Activated gamma-delta T cell treated with Interleukin-2 at 50 U/mL for 16 hours (primary cell): ENCODE results near the gene ASTN2.

Source experiments
- DNase-seq: peaks from one replicate; pipeline ENCODE4 v3.0.0-alpha.2; 2020

Gene ASTN2

DNA sequence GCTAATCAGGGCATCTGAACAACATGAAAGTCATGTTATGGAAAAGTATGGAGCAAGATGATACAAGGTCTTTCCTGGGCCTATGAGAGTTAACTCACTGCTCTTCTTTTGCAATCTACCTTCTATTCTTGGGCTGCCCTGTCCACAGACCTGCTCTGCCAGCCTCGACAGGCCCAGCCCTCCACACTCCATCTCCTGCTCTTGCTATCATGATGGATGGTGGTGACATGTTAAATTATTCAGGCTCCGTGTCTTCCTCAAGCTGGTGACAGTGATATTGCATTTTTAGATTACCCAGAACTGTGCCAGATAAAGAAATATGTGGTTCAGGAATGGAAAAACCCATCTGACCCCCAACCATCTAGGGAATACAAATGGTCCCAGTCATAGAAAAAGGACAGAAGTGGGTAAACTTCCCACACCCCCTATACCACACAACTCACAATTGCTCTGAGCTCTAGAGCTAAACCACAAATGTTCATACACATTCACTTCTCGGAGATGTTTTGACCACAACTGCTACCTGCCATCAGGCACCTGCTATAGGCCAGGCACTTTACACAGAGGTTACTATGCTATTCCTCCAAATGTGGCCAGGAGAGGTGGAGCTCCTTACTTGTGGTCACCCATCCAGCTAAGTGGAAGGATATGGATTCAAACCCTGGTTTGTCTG lies 311.3 kb downstream of the ASTN2 start:
- no peak for DNase-seq

DNA sequence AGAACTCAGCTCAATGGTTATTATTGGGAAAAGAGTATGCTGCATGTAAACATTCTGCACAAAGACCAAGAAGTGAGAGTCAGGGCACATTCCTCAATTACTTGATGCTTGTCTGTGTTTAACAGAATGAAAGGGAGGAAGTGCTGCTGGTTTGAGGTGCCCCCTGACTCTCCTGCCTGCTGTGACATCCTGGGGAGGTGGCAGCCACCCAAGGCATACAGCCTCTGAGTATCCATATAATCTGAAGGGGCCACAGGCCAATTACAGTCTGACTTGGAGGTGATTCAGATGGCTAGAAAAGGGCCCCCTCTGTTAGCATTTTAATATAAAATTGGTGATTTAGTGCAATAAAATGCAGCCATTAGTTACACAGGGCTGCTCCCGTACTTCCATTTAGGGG lies 313.8 kb downstream of the ASTN2 start:
- no peak for DNase-seq

DNA sequence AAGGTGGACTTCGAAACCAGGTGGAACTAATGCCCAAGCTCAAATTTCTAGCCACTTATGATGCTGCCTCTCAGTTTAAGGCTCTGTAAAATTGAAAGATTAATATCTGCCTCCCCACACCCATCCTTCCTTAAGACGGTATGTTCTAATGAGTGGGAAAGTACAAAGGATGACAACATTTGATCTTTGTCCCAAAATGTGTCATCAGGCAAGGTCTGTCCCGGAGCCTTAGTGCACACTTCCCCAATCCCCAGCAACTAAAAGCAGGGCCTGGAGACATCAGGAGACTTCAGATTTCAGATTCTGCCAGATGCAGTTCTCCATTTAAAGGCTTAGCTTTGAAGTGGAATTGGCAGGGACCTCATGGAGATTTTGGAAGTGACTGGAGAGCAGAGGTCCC lies 316.5 kb downstream of the ASTN2 start:
- DNase-seq, result no peak

DNA sequence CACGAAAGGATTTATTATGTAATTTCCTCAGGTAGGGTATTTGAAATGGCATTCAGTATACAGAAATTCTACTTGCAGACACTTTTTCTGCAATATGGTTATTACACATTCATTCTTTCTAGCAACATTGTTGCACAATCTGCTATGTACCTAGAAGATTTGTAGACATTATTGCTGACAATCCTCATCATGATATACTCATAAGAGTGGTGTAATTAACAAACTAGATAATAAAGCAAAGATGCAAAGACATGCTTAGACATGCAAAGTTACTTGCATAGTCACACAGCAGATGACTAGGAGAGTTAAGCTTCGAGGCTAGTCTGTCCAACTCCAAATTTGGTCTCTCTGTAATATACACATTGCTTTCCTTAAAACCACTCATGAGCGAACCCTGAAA lies 317.1 kb downstream of the ASTN2 start:
- no peak for DNase-seq

DNA sequence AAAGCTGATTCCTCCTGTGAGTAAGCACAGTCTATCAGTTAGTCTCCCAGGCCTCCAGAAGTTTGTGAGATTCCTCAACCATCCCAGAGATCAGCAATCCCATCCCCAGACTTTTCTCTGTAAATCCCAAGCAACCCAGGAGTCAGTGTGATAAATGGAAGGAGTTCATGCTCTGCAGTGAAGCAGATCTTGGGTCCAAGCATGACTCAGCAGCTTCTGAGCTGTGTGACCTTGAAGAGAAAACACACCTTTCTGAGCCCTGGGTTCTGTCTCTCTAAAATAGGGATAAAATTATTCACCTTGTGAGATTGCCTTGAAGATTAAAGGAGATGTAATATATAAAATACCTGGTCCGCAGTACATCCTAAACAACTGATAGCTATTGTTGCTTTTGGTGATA lies 318.7 kb downstream of the ASTN2 start:
- DNase-seq, result no peak

DNA sequence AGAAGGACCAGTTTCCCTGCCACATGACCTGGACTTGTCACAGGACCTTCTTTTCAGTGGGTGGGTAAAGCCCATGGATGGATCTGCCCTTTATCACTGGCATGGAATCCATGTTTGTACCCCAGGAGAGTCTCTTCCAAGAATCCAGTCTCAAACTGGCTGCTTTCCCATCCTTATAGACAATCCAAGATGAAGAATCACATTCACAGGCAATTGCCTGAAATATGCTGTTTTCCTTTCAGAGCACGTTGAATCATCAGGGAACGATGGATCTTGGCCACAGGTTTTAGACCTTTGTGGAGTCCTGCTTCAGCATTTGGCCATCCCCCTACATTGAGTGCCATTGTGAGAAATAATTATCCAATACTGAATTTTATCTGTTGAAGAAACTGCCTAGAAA lies 319.8 kb downstream of the ASTN2 start:
- no peak for DNase-seq

DNA sequence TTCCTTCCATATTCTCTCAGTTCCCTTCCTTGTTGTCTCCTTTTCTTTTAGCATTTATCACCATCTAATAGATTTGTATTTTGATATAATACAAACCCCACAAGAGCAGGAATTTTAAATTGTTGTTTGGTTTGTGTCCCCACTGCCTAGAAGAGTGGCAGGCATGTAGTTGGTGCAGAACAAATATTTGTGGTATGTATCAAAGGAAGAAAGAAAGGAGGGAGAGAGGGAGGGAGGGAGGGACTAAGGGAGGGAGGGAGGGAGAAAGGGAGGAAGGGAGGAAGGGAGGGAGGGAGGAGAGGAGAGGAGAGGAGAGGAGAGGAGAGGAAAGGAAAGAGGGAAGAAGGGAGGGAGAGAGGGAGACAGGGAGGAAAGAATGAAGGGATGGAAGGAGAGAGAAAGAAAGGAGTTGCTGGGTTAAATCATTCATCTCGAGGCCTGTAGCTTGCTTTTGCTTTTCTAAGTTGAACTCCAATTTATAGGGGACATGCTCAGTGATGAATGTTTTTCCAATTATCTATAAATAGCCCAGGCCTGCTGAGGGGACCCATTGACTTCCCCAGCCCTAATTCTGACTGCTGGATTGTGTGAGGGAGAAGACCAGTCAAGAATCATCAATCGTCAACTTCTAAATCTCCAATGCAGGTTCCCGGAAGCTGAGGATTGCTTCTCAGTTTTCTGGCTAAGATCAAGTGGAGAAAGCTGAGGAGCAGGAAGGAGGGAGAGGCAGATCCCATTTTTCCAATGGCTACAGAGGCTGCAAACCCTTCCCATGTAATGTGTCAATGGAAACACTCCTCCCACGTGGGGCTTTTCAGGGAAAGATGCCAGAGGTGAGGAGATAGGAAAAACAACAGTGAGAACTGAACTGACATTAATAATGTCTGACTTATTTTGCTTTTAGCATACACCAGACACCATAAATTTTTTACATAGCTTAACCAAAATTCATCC lies 320.7 kb downstream of the ASTN2 start:
- no peak for DNase-seq

DNA sequence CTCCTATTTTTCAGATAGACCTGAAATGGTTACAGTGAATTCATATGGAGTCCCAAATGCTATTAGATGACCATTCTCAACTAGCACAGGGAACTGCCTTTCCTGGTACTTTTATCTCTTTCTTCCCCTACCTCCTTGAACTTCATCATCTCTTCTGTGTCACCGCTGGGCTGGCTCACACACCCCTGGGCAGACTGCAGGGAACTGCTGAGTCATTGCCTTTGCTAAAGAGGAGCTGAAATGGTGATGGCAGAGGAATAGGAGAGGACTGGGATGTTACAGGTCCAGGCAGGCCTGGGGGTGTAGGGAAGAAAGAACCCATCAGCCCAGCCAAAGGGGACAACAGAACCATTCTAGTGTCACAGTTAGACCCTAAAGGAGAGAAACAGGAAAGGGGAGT lies 322.3 kb downstream of the ASTN2 start:
- no peak for DNase-seq

DNA sequence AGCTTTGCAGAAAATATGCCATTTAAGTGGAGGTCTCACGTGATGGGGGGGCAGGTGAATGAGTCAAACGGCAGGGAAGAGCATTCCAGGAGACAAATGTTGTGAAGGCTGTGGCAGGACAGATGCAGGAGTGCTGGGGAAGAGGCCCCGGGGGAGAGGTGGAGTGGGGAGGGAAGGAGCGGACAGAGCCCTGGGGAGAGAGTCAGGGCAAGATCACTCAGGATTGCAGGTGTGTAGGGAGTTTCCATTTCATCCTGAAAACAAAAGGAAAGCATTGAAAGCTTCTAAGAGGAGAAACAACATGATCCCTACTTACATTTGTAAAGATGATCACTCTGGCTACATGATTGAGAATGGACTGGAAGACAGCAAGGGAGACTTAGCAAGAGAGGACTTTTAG lies 323.3 kb downstream of the ASTN2 start:
- no peak for DNase-seq

DNA sequence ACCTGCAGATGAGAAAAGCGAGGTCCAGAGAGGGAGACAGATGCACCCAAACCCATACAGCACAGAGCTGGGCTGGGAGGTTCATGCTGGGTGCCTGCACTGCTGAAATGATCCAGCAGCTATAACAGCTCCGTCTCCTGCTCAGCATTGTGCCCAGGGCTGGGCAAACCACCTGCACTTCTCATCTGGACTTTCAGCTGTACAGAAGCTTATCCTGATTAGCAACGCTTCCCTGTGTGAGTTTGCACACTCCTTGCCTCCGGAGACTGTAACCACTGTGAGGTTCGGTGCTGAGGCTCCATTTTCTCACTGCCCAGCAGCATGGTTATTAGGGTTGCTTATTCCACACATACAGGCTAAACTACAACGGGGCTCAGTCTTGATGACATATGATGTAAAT lies 326.1 kb downstream of the ASTN2 start:
- no peak for DNase-seq

DNA sequence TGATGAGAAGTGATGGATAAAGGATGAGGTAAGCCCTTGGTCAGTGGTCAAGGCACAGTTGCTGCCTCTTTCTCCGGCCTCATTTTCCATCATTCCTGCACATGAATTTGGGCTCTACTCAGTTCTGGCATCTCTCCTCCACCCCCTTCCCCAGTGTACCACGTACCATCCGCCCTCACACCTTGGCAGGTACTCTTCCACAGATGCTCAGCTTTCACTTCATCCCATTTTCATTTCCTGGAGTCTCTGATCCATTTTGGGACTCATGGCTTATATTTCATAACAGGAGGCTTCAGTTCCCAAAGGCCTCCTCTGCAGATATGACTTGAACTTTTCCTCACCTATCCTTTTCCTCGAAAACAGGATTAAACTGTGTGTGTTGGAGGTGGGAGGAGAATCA lies 326.7 kb downstream of the ASTN2 start:
- DNase-seq, result no peak

DNA sequence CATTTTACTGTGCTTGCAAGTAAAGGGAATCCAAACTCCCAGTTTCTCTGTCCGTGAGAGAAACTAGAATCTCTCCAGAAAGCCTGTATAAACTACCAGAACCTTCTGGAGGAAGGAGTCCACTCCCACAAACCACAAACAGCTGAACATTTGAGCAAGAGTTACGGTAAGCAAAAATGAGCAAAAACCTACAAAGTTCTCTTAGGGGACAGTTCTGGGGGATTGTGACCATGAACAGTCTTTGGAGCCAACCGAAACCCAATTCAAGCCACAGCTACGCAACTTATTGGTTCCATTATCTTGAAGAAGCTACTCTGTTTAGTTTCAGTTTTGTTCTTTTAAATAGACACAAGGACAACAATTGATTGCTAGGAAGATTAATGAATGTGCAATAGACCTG lies 330.6 kb downstream of the ASTN2 start:
- DNase-seq, result no peak

DNA sequence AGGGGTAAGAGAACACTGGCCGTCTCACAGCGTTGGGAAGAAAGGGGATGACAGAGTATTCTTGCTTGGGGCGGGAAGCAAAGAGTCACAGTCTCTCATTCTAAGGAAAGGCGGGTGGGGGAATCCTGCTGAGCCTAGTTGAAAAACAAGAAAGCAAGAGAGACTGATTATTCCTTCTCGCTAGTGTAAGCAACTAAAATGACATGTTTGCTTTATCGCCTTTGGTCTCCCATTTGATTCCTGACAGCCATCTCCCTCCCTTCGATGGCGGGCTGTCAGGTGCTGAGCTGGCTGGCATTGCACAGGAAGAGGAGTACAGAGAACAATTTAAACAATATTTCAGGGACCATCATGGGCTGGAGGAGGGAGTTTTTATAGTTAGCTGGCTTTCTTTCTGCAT lies 331.3 kb downstream of the ASTN2 start:
- DNase-seq, result no peak

DNA sequence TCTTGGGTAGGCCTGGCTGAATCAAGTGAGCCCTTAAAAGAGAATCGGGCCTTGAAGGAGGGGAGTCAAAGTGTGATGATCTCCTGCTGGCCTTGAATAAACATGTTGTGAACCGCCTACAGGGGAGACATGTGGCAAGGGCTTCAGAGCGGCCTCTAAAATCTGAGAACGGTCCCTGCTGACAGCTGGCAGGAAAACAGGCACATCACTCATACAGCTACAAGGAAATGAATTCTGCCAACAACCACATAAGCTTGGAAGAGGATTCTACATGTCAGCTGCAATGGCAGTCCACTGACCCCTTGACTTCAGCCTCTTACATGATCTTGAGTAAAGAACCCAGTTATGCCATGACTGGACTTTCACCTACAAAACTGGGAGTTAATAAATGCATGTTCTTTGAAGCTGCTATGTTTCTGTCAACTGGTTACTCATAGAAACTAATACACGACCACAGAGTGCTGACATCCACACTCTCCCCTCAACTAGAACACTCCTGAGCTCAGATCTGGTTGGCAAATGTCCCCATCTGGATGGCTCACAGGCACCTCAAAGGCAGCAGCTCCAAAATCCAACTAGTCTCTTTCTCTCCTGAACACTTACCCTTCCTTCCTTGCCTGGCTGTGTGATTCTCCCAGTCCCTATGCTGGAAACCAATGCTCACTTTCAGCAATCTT lies 333.1 kb downstream of the ASTN2 start:
- DNase-seq, result no peak

DNA sequence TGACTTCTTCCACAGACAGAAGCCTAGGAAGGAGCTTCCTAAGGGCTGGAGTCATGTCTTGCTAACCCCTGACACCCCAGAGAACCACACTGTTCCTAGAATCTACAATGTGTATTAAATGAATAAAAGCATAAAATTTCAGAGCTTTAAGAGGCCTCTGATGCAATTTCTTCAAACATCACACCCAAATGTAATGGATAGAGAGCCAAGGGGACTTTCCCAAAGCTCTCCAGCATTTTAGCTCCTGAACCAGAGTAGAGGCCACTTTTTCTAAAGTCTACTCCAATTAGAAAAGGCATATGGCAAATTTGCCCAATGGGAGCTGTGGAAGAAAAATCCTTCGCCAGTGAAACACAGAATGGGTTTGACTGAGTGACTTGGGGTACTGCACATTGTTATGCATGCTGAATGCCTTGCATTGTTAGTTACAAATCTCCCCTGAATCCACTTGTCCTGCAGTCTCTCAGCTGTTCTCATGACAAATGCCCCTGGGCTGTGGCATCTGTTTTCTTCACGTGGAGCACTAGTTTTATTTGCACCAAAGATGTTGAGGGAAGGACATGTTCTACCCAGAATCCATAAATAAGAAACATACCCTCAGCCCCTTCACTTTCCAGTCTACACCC lies 334.0 kb downstream of the ASTN2 start:
- DNase-seq, result no peak

DNA sequence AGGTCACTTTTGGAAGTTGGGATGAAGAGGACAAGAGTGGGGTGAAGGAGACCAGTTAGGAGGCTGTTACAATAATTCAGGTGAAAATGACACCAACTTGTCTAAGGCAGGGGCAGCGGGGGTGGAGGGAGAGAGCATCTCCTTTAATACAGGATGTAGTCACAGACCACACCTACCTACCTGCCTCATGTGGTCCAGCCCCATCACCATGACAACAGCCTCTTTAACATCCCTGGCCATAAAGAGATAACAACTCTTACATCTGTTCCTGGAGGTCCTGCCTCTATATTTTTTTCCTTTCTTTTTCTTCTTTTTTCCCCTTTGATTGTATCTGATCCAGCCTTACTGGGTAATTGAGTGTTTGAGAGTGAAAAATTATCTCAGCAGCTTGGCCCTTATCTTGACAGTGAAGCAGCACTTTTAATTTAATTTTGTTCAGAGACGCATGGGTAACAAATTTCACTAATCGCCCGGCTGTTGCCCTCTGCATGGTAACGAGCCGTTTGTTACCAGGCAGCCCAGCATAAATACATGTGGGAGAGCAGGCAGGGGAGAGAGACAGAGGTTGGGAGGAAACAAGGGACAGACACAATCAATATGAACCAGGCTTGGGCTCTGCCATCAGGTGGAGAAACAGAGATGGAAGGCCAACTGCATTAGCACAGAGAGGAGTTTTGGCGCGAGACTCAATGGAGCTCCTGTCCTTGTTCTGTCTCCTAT lies 338.1 kb downstream of the ASTN2 start:
- no peak for DNase-seq

DNA sequence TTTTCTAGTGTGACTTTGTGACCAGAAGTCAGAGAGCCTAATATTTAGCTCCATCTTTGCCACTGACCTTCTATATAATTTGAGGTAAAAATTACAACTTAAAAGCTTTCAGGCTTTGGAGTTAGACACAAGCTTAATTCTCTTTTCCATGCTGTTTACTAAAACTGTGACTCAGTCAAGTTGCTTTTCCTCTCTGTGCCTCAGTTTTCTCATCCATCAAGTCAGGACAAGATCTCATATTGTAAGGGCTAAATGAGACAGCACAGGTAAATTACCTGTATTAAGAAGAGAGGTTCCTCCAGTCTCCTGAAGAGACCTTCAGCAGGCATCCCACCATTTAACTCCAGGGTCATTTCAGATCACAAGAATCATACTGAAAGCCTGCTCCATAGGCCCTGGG lies 339.2 kb downstream of the ASTN2 start:
- no peak for DNase-seq

DNA sequence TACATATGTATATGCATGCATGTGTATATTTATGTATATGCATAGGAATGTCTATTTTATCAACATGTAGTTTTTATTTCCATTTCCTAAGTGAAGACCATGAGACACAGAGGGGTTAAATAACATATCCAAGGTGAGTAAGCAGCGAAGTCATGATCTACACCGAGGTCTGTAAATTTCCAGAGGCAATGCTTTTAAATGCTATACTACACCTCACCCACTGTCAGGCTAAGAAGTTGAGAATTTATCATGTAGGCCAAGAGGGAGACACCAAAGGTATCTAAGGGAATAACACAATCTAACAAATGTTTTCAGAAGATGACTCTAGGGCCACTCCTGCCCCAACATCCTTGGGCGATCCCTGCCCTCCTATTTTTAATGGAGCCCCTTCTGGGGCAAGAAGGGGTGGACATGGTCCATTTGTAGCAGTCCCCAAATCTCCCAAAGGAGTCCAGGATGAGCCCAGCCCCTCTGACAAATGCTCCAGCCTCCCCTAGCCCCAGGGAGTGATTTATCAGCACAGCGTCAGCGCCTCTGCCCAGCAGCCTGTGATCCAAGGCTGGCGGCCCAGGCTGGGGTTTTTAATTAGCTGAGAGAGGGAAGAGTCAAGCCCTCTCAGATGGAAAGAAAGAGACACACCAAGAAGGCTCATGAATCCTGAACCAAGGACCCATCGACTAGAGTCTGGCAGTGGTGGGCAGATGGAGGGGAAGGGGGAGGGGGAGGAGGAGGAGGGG lies 339.9 kb downstream of the ASTN2 start:
- DNase-seq, result no peak

DNA sequence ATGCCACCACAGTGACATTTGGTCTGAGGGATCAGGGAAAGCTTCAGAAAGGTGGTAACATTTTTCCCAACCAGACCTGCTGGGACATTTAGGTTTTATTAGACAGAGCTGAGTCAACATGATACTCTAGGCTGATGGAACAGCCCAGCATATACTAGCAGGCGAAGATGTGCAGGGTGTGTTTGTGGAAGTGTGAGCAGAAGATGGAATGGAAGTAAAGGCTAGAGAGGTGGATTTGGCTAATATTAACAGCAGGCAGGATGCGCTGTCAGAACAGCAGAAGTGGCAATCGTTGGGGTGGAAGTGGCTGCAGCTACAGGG lies 340.6 kb downstream of the ASTN2 start:
- DNase-seq, result no peak

DNA sequence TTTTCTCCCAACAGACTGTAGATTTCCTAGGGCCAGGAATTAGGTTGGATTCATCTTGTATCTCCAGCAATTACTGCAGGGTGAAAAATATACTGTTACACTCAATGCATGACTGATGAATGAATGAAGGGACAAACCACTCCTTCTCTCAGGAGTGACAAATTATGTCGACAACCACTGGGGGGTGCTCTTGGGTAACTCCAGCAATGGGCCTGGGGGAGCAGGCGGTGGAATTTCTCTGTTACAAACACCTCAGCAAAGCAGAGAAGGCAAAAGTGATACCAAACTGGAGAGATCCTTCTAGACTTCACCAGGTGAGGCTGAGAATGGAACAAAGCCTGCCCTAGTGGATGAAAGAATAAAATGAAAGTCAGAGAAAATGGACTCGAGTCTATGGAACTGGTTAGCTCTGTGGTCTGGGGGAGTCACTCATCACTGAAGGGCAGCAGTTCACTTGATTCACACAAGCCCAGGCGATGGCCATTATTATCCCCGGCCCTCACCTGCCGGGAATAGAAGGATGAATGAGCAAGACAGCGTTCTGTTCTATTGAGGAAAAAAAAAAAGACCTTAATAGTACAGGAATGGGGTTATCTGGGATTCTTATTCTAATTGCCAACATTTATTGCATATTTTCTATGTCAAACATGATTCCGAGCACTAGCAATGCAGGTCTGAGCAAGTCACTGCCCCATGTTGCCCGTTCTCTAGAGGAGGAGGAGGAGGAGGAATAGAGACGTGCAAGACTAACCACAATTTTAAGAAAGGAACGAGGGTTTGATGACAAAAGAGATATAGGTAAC lies 341.1 kb downstream of the ASTN2 start:
- no peak for DNase-seq

DNA sequence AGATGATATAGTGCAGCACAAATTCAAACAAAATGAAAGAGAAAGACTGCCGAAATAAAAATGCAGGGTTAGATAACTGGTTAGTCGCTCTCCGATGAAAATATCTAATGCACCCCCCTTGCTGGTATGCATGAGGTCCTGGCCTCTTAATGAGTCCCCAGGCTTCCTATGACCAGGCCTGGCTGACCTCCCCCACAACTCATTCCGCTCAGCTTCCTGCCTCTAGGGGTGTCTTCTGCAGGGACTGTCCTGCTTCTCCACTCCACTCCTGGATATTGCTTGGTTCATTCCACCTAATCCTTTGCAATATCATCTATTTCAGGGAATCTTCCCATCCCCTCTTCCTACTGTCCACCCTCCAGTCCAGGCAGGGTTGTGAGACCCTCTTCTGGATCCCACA lies 341.8 kb downstream of the ASTN2 start:
- no peak for DNase-seq
